Fibroblast of mammary gland (primary cell): ENCODE results near the gene TMEM109.
"Not testable (repeated sequence)": the region's sequence is repeated elsewhere in the genome, so short reads cannot be mapped to it uniquely, and the experiment has no call there.

Experiments
- DNase-seq: peaks from one replicate; pipeline ENCODE4 v3.0.0-alpha.2; 2010; ENCODE audit warnings: low read depth
- H3K4me3 ChIP-seq: 2 replicates; pipeline ENCODE4 v1.5.1; 2011; ENCODE audit warnings: low read depth, mild to moderate bottlenecking, low read length, moderate library complexity; ENCODE audit not compliant: control insufficient read depth
- CTCF ChIP-seq: conservative IDR thresholded peaks from 2 replicates; pipeline ENCODE4 v1.5.1; 2011; ENCODE audit warnings: low read depth, low read length, inconsistent platforms; ENCODE audit not compliant: control insufficient read depth, insufficient read depth

Gene TMEM109

GRCh38 chr11:60905047-60905446, 8.9 kb upstream of the TMEM109 start:
- DNase-seq, result no peak
- peak overlapping the region; percentile 75 for H3K4me3 ChIP-seq
- no peak for TF ChIP-seq CTCF

- H3K4me3 ChIP-seq, result peak overlapping the region; percentile 75
- no peak for TF ChIP-seq CTCF
- peak; percentile 87 for DNase-seq
These were observed 8.3 kb upstream of the TMEM109 start for GRCh38 chr11:60905551-60906113.

GRCh38 chr11:60906132-60906972, 7.6 kb upstream of the TMEM109 start, which contains the start of gene PRPF19:
TSS of gene PRPF19 (minus strand) at chr11:60906585. CDS start at chr11:60906382, 203 bp downstream.
- peak within 1 kb of the TSS; percentile 75 for H3K4me3 ChIP-seq
- TF ChIP-seq CTCF, result no peak
- DNase-seq, result peak; percentile 92

GRCh38 chr11:60908803-60909202, 5.2 kb upstream of the TMEM109 start:
- no peak for DNase-seq
- TF ChIP-seq CTCF, result no peak
- H3K4me3 ChIP-seq, result no peak overlapping the region

GRCh38 chr11:60909680-60910280, 4.2 kb upstream of the TMEM109 start:
- H3K4me3 ChIP-seq, DNase-seq: not testable (repeated sequence)

- H3K4me3 ChIP-seq, result no peak overlapping the region
- DNase-seq, result no peak
- no peak for TF ChIP-seq CTCF
These were observed 3.7 kb upstream of the TMEM109 start for GRCh38 chr11:60910281-60910687.
